ENCODE data around the gene ZBTB45. TPM values are rescaled to one million over a fixed set of nuclear protein-coding genes. Genes with fewer than 3 reads are reported as not detected.
A peak's percentile ranks its signal among the peaks of the same experiment; 100 is the strongest.

The ZBTB45 gene
- total RNA-seq, 1 experiment from 2014 or later = 14.8 TPM

GRCh38 chr19:58515259-58515658 is 4.4 kb downstream of the ZBTB45 start:
- peaks cover 22% of the 10 kb centered on the region for H3K4me1 Mint-ChIP-seq (ENCODE audit: low read depth, unreplicated experiment)
- H3K4me3 Mint-ChIP-seq (ENCODE audit: unreplicated experiment) = peak overlapping the region; percentile 25
- no TSS peak for BruUV-seq (replicated peaks)
- no peak for DNase-seq
- H3K27me3 Mint-ChIP-seq (ENCODE audit: insufficient read depth, unreplicated experiment) = no peaks in the 10 kb centered on the region
- Histone ChIP-seq H3K4me1 (peaks cover 9% of the 10 kb centered on the region), H3K4me3 (ENCODE audit: low read depth, low read length) (no peak overlapping the region), H3K9me3 (no peaks in the 10 kb centered on the region), H3K27me3 (replicated peaks; ENCODE audit: control insufficient read depth, insufficient read depth, low read length) (no peaks in the 10 kb centered on the region), H3K36me3 (ENCODE audit: control insufficient read depth, insufficient read depth, low read length) (peaks cover 3% of the 10 kb centered on the region; the same call in 1 of the 2 replicates)
- H3K27ac Mint-ChIP-seq (ENCODE audit: unreplicated experiment) = no peak overlapping the region
- no peak for TF ChIP-seq CTCF (IDR thresholded peaks at IDR 0.05; ENCODE audit: insufficient read depth in 1 of 2, low read depth in 1 of 2, low read length in 1 of 2, severe bottlenecking in 1 of 2, unreplicated experiment in 1 of 2)
- intact Hi-C loops (cut with micrococcal nuclease; ENCODE audit: unreplicated experiment) = no loop called here
- peaks cover 58% of the 10 kb centered on the region for H3K36me3 Mint-ChIP-seq (ENCODE audit: insufficient read depth, unreplicated experiment)
- H3K9me3 Mint-ChIP-seq (ENCODE audit: unreplicated experiment) = no peaks in the 10 kb centered on the region
- CTCF ChIA-PET = interaction anchor here (0.7 kb wide), 1 partner anchor 30 kb away, joined by 7 read pairs; no protein-coding TSS in a partner anchor
- POLR2A ChIA-PET = no interaction called here

- H3K4me3 ChIP-seq (ENCODE audit: low read depth, low read length) = 0 out of 2 replicates have a peak overlapping the region, but pooled peaks have one; percentile 2
- Mint-ChIP-seq H3K4me3 (ENCODE audit: unreplicated experiment) (peak overlapping the region; percentile 50), H3K27me3 (ENCODE audit: insufficient read depth, unreplicated experiment) (no peaks in the 10 kb centered on the region), H3K9me3 (ENCODE audit: unreplicated experiment) (no peaks in the 10 kb centered on the region), H3K36me3 (ENCODE audit: insufficient read depth, unreplicated experiment) (peaks cover 59% of the 10 kb centered on the region), H3K4me1 (ENCODE audit: low read depth, unreplicated experiment) (peaks cover 20% of the 10 kb centered on the region), H3K27ac (ENCODE audit: unreplicated experiment) (no peak overlapping the region)
- intact Hi-C loops (cut with micrococcal nuclease; ENCODE audit: unreplicated experiment) = no loop called here
- ChIA-PET POLR2A (no interaction called here), CTCF (interaction anchor here (0.7 to 1.2 kb wide), 2 partner anchors 29 to 31 kb away, joined by 3 to 7 read pairs; partner anchors contain the start of gene TRIM28)
- peaks cover 6% of the 10 kb centered on the region for H3K4me1 ChIP-seq
- H3K27me3 ChIP-seq (replicated peaks; ENCODE audit: control insufficient read depth, insufficient read depth, low read length) = no peaks in the 10 kb centered on the region
- H3K36me3 ChIP-seq (ENCODE audit: control insufficient read depth, insufficient read depth, low read length) = peaks cover 3% of the 10 kb centered on the region; the same call in 1 of the 2 replicates
- DNase-seq = no peak
- no TSS peak for BruUV-seq (replicated peaks)
- no peak for TF ChIP-seq CTCF (IDR thresholded peaks at IDR 0.05; ENCODE audit: insufficient read depth in 1 of 2, low read depth in 1 of 2, low read length in 1 of 2, severe bottlenecking in 1 of 2, unreplicated experiment in 1 of 2)
- H3K9me3 ChIP-seq = no peaks in the 10 kb centered on the region
Observed at GRCh38 chr19:58514564-58515022, 5.0 kb downstream of the ZBTB45 start.

- intact Hi-C loops (cut with micrococcal nuclease; ENCODE audit: unreplicated experiment) = no loop called here
- peaks cover 3% of the 10 kb centered on the region; the same call in 1 of the 2 replicates for H3K36me3 ChIP-seq (ENCODE audit: control insufficient read depth, insufficient read depth, low read length)
- H3K4me1 ChIP-seq = peaks cover 6% of the 10 kb centered on the region
- H3K9me3 ChIP-seq = no peaks in the 10 kb centered on the region
- BruUV-seq (replicated peaks) = no TSS peak
- H3K4me1 Mint-ChIP-seq (ENCODE audit: low read depth, unreplicated experiment) = peaks cover 18% of the 10 kb centered on the region
- H3K27me3 Mint-ChIP-seq (ENCODE audit: insufficient read depth, unreplicated experiment) = no peaks in the 10 kb centered on the region
- POLR2A ChIA-PET = no interaction called here
- peaks cover 53% of the 10 kb centered on the region for H3K36me3 Mint-ChIP-seq (ENCODE audit: insufficient read depth, unreplicated experiment)
- DNase-seq = peak in 1 of 2 experiments; percentile 50
- H3K4me3 Mint-ChIP-seq (ENCODE audit: unreplicated experiment) = peak overlapping the region; percentile 50
- no peaks in the 10 kb centered on the region for H3K27me3 ChIP-seq (replicated peaks; ENCODE audit: control insufficient read depth, insufficient read depth, low read length)
- H3K27ac Mint-ChIP-seq (ENCODE audit: unreplicated experiment) = no peak overlapping the region
- CTCF ChIA-PET = interaction anchor here (1.2 kb wide), 1 partner anchor 30 kb away, joined by 3 read pairs; the partner anchor contains the start of gene TRIM28
- no peaks in the 10 kb centered on the region for H3K9me3 Mint-ChIP-seq (ENCODE audit: unreplicated experiment)
- TF ChIP-seq CTCF (IDR thresholded peaks at IDR 0.05; ENCODE audit: insufficient read depth in 1 of 2, low read depth in 1 of 2, low read length in 1 of 2, severe bottlenecking in 1 of 2, unreplicated experiment in 1 of 2) = peak in 1 of 2 experiments; percentile 21
- H3K4me3 ChIP-seq (ENCODE audit: low read depth, low read length) = peak overlapping the region; percentile 2
Observed at GRCh38 chr19:58513694-58514563, 5.7 kb downstream of the ZBTB45 start.
